Sigmoid colon (tissue), 3 donors: ENCODE data around the gene MINK1.

Experiments used
- POLR2A ChIP-seq, 2 donors: fragments of 450-650 bp; IDR thresholded peaks; one replicate each; pipeline ENCODE4 v1.6.1; 2016; ENCODE audit warnings: antibody characterized with exemption in 2 of 2, mild to moderate bottlenecking in 2 of 2, moderate library complexity in 2 of 2
- TF ChIP-seq, protein P1 (sequence below), 4 experiments: fragments of 450-650 bp in 3 of 4; fragments of 200-600 bp in 1 of 4; IDR thresholded peaks; one replicate each; pipeline ENCODE4 v1.5.1; 2016 to 2019; ENCODE audit warnings: antibody characterized with exemption in 4 of 4, mild to moderate bottlenecking in 3 of 4, moderate library complexity in 2 of 4

DNA sequence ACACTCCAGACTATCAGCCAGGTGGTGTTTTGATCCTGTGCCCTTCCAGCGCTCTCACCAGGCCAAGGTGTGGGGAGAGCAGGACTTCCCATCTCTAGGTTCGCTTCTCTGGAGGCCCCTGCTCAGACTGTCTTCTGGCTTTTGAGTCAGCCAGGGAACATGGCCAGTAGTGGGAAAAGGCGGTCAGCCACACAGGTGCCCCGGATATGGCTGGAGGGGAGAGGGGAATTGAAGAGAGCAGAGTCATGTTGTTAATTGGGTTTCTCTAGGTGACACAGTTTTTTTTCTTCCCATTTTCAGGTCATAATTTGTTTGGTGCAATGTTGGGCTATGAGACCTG lies 1.5 kb downstream of the MINK1 start:
- TF ChIP-seq, protein P1, sequence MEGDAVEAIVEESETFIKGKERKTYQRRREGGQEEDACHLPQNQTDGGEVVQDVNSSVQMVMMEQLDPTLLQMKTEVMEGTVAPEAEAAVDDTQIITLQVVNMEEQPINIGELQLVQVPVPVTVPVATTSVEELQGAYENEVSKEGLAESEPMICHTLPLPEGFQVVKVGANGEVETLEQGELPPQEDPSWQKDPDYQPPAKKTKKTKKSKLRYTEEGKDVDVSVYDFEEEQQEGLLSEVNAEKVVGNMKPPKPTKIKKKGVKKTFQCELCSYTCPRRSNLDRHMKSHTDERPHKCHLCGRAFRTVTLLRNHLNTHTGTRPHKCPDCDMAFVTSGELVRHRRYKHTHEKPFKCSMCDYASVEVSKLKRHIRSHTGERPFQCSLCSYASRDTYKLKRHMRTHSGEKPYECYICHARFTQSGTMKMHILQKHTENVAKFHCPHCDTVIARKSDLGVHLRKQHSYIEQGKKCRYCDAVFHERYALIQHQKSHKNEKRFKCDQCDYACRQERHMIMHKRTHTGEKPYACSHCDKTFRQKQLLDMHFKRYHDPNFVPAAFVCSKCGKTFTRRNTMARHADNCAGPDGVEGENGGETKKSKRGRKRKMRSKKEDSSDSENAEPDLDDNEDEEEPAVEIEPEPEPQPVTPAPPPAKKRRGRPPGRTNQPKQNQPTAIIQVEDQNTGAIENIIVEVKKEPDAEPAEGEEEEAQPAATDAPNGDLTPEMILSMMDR (IDR thresholded peaks at IDR 0.05), result no peak
- no peak for TF ChIP-seq POLR2A (IDR thresholded peaks at IDR 0.05)
